Measurements from ENCODE around the gene KRTAP19-6.

- no peak for TF ChIP-seq POLR2AphosphoS5 (IDR thresholded peaks at IDR 0.05)
- no peak for TF ChIP-seq CTCF (IDR thresholded peaks at IDR 0.05 in 8 of 11, conservative IDR thresholded peaks at IDR 0.05 in 3 of 11)
Measured at GRCh38 chr21:30515681-30516080, 26.0 kb downstream of the KRTAP19-6 start.

Measured in spleen (tissue), 7 donors.